GM21717 (cell line): Measurements from ENCODE around the gene NOP14.
"Not testable (repeated sequence)": the region's sequence is repeated elsewhere in the genome, so short reads cannot be mapped to it uniquely, and the experiment has no call there.

Experiments
- ATAC-seq: cut with Tn5 transposase; IDR thresholded peaks from one replicate; pipeline ENCODE4 v1.9.1; 2021; ENCODE audit warnings: mild to moderate bottlenecking, moderate library complexity; ENCODE audit not compliant: unreplicated experiment

The NOP14 gene

GRCh38 chr4:2918300-2918699 lies 44.9 kb downstream of the NOP14 start:
- ATAC-seq: not testable (repeated sequence)

GRCh38 chr4:2916696-2917095 lies 46.5 kb downstream of the NOP14 start:
- ATAC-seq: not testable (repeated sequence)

GRCh38 chr4:2915789-2916188 lies 47.4 kb downstream of the NOP14 start:
- no peak for ATAC-seq

- no peak for ATAC-seq
Measured at GRCh38 chr4:2914256-2915126, 48.7 kb downstream of the NOP14 start.

GRCh38 chr4:2913168-2913567 lies 50.0 kb downstream of the NOP14 start:
- ATAC-seq: no peak

- no peak for ATAC-seq
Measured at GRCh38 chr4:2911868-2912267, 51.3 kb downstream of the NOP14 start.

- ATAC-seq: no peak
Measured at GRCh38 chr4:2910409-2910808, 52.8 kb downstream of the NOP14 start.

GRCh38 chr4:2909583-2909982 lies 53.6 kb downstream of the NOP14 start:
- no peak for ATAC-seq

- ATAC-seq: no peak
Measured at GRCh38 chr4:2908686-2909085, 54.5 kb downstream of the NOP14 start.

- ATAC-seq: no peak
Measured at GRCh38 chr4:2907706-2908293, 55.4 kb downstream of the NOP14 start.

- no peak for ATAC-seq
Measured at GRCh38 chr4:2907226-2907625, 56.0 kb downstream of the NOP14 start.

- ATAC-seq: no peak
Measured at GRCh38 chr4:2906218-2906617, 57.0 kb downstream of the NOP14 start.

- no peak for ATAC-seq
Measured at GRCh38 chr4:2905544-2905943, 57.7 kb downstream of the NOP14 start.

- ATAC-seq: no peak
Measured at GRCh38 chr4:2902126-2902525, 61.1 kb downstream of the NOP14 start.

GRCh38 chr4:2901186-2901585 lies 62.0 kb downstream of the NOP14 start:
- ATAC-seq: no peak

- no peak for ATAC-seq
Measured at GRCh38 chr4:2900741-2901140, 62.5 kb downstream of the NOP14 start.

GRCh38 chr4:2898001-2898400 lies 65.2 kb downstream of the NOP14 start:
- ATAC-seq: no peak

GRCh38 chr4:2893772-2894171 lies 69.4 kb downstream of the NOP14 start:
- no peak for ATAC-seq

- no peak for ATAC-seq
Measured at GRCh38 chr4:2891294-2891693, 71.9 kb downstream of the NOP14 start.

- ATAC-seq: no peak
Measured at GRCh38 chr4:2888886-2889285, 74.3 kb downstream of the NOP14 start.
